ENCODE results near the gene SH3RF3. TPM values are rescaled to one million over a fixed set of nuclear protein-coding genes. Genes with fewer than 3 reads are reported as not detected.

The SH3RF3 gene
- total RNA-seq, 1 experiment from 2014 or later, result 21.7 TPM

DNA sequence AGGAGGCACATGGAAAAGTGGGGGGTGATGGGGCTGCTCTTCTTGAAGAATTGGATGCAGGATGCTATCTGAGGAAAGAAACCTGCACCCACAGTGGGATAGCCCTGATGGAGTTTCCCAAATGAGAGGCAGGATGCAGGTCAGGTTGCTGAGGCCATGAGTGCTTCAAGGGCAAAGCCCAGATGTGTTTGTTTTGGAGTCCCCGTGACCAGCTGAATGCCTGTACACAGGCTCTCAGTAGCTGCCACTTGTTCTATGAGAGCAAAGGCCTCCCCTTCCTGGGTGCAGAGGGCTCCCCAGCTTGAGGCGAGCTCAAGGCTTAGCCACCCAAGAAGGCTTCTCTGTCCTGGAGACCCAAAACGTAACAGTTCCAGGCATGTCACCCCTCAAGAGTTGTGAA lies 292.1 kb downstream of the SH3RF3 start:
- CTCF ChIA-PET, result no interaction called here
- no peak overlapping the region for H3K27ac Mint-ChIP-seq (ENCODE audit: low read depth, unreplicated experiment)

DNA sequence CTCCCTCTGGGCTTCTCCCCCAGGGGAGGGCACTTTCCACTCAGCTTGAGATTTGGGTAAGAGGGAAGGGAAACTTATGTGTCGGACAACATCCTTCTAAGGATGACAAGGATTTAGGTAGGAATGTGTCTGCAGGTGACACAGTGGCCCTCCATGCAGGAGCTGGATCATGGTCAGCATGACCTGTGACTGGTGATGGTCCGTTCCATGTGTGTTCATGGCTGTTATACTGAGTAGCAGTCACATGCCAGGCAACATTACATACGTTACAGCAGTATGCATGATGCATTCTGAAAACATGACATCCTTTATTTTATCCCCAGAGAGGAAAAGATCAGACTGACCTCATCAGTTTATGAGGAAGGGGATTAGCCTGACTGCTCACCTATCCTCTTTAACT lies 292.6 kb downstream of the SH3RF3 start:
- no peak for DNase-seq (ENCODE audit: unreplicated experiment)
- Mint-ChIP-seq H3K36me3 (ENCODE audit: insufficient read depth, unreplicated experiment) (peaks cover 16% of the 10 kb centered on the region), H3K4me3 (ENCODE audit: unreplicated experiment) (no peak overlapping the region), H3K27ac (ENCODE audit: low read depth, unreplicated experiment) (no peak overlapping the region), H3K9me3 (ENCODE audit: unreplicated experiment) (no peaks in the 10 kb centered on the region), H3K27me3 (ENCODE audit: insufficient read depth, unreplicated experiment) (no peaks in the 10 kb centered on the region), H3K4me1 (ENCODE audit: insufficient read depth, unreplicated experiment) (peaks cover 4% of the 10 kb centered on the region)
- TF ChIP-seq, protein P1, sequence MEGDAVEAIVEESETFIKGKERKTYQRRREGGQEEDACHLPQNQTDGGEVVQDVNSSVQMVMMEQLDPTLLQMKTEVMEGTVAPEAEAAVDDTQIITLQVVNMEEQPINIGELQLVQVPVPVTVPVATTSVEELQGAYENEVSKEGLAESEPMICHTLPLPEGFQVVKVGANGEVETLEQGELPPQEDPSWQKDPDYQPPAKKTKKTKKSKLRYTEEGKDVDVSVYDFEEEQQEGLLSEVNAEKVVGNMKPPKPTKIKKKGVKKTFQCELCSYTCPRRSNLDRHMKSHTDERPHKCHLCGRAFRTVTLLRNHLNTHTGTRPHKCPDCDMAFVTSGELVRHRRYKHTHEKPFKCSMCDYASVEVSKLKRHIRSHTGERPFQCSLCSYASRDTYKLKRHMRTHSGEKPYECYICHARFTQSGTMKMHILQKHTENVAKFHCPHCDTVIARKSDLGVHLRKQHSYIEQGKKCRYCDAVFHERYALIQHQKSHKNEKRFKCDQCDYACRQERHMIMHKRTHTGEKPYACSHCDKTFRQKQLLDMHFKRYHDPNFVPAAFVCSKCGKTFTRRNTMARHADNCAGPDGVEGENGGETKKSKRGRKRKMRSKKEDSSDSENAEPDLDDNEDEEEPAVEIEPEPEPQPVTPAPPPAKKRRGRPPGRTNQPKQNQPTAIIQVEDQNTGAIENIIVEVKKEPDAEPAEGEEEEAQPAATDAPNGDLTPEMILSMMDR (IDR thresholded peaks at IDR 0.05; ENCODE audit: unreplicated experiment), result no peak
- POLR2A ChIA-PET, result no interaction called here
- no TSS peak for BruUV-seq (replicated peaks)
- CTCF ChIA-PET, result no interaction called here
- intact Hi-C loops (cut with micrococcal nuclease), result no loop called here

More for the DNA sequence above, 292.1 kb downstream of the SH3RF3 start:
- POLR2A ChIA-PET, result no interaction called here
- Mint-ChIP-seq H3K9me3 (ENCODE audit: unreplicated experiment) (no peaks in the 10 kb centered on the region), H3K4me1 (ENCODE audit: insufficient read depth, unreplicated experiment) (peaks cover 4% of the 10 kb centered on the region), H3K27me3 (ENCODE audit: insufficient read depth, unreplicated experiment) (no peaks in the 10 kb centered on the region), H3K4me3 (ENCODE audit: unreplicated experiment) (no peak overlapping the region), H3K36me3 (ENCODE audit: insufficient read depth, unreplicated experiment) (peaks cover 16% of the 10 kb centered on the region)
- TF ChIP-seq, protein P1 (IDR thresholded peaks at IDR 0.05; ENCODE audit: unreplicated experiment), result no peak
- DNase-seq (ENCODE audit: unreplicated experiment), result no peak
- intact Hi-C loops (cut with micrococcal nuclease), result no loop called here
- no TSS peak for BruUV-seq (replicated peaks)

DNA sequence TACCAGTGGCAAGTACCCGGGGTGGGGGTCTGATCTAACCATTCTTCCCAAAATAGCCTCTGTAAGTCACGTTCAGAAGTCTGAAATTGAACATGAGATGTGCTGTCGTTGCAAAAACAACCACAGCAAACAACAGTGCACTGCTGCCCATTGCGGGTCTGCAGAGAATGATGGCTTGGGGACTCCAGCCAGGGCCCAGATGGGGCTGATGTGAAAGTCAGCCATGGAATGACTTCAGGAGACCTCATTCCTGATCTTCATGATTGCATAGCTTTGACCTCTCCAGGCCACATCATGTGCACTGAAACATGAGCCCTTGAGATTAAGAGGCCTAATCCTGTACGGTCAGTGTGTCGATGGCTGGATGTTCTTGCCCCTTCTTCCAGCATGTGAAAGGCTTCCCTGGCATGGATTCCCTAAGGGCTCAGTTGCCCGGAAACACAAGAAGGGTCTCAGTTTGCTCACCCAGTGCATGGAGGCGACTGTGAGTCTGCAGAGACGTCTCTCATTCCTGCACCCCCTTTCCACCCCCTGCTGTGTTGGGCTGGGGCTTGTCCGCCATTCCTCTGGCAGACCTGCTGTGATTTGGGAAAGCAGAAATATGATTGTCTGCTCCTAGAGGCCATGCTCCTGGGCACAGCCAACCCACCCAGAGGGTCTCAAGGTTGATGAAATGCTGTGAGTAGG lies 293.2 kb downstream of the SH3RF3 start:
- DNase-seq (ENCODE audit: unreplicated experiment), result no peak
- TF ChIP-seq, protein P1 (IDR thresholded peaks at IDR 0.05; ENCODE audit: unreplicated experiment), result no peak
- H3K36me3 Mint-ChIP-seq (ENCODE audit: insufficient read depth, unreplicated experiment), result peaks cover 16% of the 10 kb centered on the region
- H3K9me3 Mint-ChIP-seq (ENCODE audit: unreplicated experiment), result no peaks in the 10 kb centered on the region
- no peaks in the 10 kb centered on the region for H3K27me3 Mint-ChIP-seq (ENCODE audit: insufficient read depth, unreplicated experiment)
- intact Hi-C loops (cut with micrococcal nuclease), result no loop called here
- H3K27ac Mint-ChIP-seq (ENCODE audit: low read depth, unreplicated experiment), result no peak overlapping the region
- H3K4me1 Mint-ChIP-seq (ENCODE audit: insufficient read depth, unreplicated experiment), result peaks cover 4% of the 10 kb centered on the region
- POLR2A ChIA-PET, result no interaction called here
- H3K4me3 Mint-ChIP-seq (ENCODE audit: unreplicated experiment), result no peak overlapping the region
- CTCF ChIA-PET, result no interaction called here
- no TSS peak for BruUV-seq (replicated peaks)

DNA sequence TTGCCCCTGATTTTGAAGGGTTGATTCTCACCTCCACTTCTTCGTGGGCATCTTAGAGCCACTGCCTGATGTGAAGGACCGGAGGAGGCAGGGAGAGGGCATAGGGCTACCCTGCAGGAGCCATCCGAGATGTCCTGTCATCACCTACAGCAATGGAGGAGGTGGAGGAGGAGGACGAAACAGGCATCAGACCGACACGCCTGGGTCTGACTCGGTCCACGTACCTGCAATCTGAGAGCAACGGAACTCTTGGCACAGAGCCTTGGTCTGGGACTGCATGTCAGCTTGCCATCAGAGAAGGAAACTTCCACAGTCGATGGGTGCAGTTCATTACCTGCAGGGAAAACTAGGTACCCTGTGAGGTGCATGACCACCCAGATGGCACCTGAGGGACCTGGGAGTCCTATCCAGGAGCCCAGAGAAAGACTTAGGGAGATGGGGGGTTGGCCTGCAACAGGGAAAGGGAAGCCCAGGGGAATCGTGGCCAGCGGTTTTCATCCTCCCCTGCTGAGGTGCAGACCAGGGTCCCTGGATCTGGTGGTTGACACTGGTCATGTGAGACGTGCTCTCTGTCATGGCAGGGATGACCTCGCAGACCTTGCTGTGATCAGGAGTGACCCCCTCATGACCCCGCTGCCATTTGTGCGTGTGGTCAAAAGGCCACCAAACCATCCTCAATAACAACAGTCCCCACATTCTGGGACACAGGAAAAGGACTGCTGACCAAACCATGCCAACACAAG lies 293.9 kb downstream of the SH3RF3 start:
- intact Hi-C loops (cut with micrococcal nuclease), result no loop called here
- POLR2A ChIA-PET, result no interaction called here
- DNase-seq (ENCODE audit: unreplicated experiment), result no peak
- no TSS peak for BruUV-seq (replicated peaks)
- TF ChIP-seq, protein P1 (IDR thresholded peaks at IDR 0.05; ENCODE audit: unreplicated experiment), result no peak
- H3K36me3 Mint-ChIP-seq (ENCODE audit: insufficient read depth, unreplicated experiment), result peaks cover 16% of the 10 kb centered on the region
- peaks cover 4% of the 10 kb centered on the region for H3K4me1 Mint-ChIP-seq (ENCODE audit: insufficient read depth, unreplicated experiment)
- no peak overlapping the region for H3K27ac Mint-ChIP-seq (ENCODE audit: low read depth, unreplicated experiment)
- H3K4me3 Mint-ChIP-seq (ENCODE audit: unreplicated experiment), result no peak overlapping the region
- no peaks in the 10 kb centered on the region for H3K9me3 Mint-ChIP-seq (ENCODE audit: unreplicated experiment)
- no peaks in the 10 kb centered on the region for H3K27me3 Mint-ChIP-seq (ENCODE audit: insufficient read depth, unreplicated experiment)
- CTCF ChIA-PET, result no interaction called here
